Measurements from ENCODE around the gene STARD3.
"Not testable (repeated sequence)": the region's sequence is repeated elsewhere in the genome, so short reads cannot be mapped to it uniquely, and the experiment has no call there.

STARD3 gene

DNA sequence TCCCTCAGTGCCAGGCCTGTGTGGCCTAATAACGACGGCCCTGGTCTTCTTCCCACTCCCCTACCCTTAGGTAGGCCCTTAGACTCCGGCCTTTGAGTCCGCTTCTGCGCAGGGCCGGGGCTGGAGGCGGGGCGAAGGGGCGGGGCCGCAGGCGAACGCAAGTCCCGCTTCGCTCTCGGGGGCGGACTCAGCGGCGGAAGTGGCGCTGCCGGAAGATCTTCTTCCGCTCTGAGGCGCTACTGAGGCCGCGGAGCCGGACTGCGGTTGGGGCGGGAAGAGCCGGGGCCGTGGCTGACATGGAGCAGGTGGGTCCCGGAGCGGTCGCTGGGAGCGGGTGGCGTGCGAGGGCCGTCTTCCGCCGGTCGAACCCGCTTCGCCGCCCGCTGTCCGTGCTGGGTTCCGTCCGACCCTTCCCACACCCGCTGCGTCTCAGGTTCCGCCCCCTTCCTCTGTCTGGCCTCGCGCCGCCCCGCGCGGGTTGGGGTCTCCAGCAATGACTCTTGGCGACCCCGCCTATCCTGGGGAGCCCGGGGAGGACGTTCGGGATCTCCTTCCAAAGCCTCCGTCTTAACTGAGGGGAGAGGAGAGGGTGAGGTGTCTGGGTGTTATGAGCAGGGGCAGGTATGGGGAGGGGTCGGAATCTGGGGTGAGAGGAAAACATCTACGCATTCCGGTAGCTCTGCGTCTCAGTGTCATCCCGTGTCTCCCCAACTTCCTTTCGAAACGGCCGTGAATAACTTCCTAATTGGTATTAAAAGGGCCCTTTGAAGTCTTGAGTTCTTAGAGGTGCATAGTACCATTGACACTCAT lies at the start of gene STARD3:
Gene STARD3, plus strand, starts transcription at position 218 of the 810 bp plus-strand sequence. CDS start 16,388 bp downstream, outside the sequence.
- DNase-seq = no peak

DNA sequence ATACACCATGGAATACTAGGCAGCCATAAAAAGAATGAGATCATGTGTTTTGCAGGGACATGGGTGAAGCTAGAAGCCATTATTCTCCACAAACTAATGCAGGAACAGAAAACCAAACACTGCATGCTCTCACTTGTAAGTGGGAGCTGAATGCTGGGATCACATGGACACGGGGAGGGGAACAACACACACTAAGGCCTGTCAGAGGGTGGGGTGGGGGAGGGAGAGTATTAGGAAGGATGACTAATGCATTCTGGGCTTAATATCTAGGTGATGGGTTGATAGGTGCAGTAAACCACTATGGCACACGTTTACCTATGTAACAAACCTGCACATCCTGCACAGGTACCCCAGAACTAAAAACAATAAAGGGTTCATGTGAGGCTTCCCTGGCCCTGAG lies 46.8 kb upstream of the STARD3 start:
- DNase-seq = not testable (repeated sequence)

DNA sequence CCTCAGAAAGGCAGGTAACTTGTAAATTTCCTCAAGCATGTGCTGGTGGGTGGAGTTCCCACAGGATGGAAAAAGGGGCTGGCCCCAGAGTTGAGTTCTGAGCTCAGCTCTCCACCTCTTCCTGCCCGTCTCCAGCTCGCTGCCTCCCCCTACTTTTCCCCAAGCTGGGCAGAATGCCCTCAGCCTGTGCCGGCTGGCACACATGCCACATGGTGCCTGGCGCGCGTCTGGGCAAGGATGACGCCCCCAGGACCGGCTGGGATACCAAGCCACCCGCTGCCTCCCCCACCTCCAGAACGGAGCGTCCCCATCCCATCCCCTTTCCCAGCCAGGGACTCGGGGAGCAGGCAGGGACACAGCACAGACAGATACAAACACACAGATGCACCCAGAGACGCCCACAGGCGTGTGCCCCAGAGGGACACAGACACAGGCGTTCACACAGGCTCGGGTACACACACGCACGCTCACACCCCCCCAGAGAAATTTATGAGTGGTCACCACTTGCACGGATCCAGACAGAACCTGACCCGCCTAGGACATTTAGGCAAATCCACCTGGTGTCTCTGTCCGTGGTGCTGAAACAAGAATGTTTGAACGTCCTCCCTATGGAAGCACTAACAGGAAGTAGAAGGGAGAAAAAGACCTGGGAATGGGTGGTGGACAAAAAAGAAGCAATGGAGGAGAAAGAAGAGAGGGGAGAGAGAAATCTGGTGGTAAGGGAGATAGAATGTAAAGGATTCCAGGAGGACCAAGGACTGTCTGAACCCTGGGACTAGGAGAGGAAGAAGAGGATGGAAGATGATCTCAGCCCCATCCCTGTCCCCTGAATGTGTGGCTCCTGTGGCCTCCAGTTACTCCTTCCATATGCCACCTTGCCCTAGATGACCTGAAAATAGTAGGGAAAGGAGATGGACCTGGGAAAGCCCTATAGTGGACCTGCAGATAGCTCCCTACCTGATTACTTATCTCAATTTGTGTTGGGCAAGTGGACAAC lies 44.7 kb upstream of the STARD3 start:
- no peak for DNase-seq

- DNase-seq = peak; percentile 45
Observed at GRCh38 chr17:39593371-39593770, 43.6 kb upstream of the STARD3 start.

GRCh38 chr17:39595294-39595693 lies 41.6 kb upstream of the STARD3 start:
- no peak for DNase-seq

- no peak for DNase-seq
Observed at GRCh38 chr17:39595928-39596510, 40.9 kb upstream of the STARD3 start.

- DNase-seq = peak; percentile 49
Observed at GRCh38 chr17:39596543-39597267, 40.2 kb upstream of the STARD3 start.

DNA sequence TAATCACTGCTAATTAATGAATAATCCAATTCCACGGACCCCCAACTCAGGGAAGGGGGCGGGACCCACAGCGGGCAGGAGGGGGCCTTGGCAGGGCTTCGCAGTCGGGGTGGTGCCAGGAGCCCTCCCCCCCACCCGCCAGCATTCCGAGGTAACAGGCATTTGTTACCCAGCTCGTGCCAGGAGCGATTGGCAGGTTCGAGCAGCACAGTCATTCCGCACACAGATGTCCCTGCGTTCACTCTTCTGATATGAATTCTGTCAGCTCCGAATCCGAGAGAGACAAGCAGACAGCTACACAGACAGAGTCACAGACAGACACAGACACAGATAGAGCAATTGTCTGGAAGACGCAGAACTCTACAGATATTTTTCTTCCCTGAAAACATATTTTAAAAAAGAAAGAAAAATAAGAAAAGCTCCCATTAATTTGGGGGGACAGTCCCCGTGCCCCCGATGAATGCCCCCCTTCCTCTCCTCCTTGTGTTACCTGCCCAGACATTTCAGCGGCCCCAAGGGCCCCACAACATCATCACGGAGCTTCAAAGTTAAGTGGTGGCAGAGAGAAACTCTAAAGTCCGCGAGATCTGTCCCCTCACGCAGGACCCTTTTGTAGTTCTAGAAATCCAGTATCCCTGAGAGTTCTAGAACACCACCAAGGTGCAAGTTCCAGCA lies 39.4 kb upstream of the STARD3 start:
- DNase-seq = no peak

DNA sequence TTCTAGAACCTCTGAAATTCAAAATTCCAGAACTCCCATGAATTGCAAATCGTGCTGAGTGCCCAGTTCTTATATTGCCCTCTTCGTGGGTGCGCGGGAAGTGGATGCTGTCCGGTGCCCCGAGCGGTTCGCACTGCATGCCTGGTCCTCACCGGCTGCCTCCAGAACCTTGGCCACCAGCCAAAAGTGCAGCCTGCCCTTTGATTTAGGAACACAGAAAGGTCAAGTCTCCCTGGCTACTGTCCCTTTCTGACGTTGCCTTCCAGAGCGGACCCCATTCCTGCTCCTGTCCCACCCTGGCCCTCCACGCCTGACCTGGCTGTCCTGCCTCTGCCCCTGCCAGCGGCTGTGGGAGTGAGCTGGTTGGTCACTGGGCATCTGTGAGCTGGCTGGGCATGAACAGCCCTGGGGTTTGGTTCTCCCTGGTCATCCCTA lies 38.9 kb upstream of the STARD3 start:
- DNase-seq = no peak

- DNase-seq = no peak
Observed at GRCh38 chr17:39598630-39599003, 38.3 kb upstream of the STARD3 start.

DNA sequence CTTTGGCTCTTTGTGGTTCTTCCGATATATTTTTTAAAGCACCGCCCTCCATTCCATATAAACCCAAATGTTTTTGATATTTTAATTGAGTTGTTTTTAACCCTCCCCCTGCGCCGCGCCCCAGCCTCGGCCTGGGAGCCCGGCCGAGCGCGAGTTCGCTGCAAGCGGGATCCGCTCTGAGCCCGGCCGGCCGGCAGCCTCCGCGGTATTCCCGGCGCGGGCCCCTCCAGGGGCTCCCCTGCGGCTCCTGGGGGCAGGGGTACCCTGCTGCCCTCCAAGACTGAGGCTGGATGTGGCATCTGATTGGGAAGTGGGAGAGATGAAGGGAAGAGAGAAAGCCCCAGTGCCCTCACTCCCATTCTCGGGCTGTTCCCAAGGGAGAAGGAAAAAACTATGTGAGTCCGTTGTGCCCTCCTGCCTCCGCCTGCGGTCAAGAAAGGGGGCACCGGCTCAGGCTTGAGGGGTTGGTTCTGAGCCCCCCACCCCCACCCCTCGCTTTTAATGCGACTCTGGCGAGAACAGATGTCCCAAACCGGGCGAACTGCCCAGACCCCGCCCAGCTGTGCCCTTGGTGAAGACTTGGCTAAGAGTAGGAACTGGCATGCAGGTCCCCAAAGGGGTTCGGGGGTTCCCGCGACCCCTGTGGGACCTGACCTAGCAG lies 37.8 kb upstream of the STARD3 start:
- DNase-seq = no peak

DNA sequence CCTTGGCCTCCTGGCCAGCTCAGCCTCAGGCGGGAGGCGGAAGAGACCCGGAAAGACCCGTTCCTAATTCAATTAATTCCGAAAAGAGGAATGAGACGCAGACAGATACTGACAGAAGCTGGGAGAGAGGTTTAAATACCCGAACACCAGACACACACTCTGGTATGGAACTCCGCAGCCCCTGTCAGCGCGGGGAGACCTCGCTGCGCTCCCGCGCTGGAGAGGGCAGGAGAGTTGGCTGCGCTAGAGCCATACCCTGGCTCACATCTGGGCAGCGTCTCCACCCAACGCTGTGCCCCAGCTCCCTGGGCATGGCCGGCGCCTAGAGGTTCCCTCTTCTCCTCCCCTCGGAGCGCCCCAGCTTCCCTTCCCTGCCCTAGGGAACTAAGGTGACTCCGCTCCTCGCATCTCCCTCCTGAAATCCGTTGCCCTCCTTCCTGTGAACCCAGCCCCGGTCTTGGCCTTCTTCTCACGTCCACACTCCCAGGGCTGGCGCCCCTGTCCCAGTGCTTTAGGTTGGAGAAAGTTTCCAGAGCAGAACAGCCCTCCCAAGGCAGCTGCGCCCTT lies 37.2 kb upstream of the STARD3 start:
- DNase-seq = no peak

GRCh38 chr17:39600288-39600996 lies 36.5 kb upstream of the STARD3 start:
- DNase-seq = no peak

GRCh38 chr17:39600997-39601597 lies 35.8 kb upstream of the STARD3 start:
- no peak for DNase-seq

DNA sequence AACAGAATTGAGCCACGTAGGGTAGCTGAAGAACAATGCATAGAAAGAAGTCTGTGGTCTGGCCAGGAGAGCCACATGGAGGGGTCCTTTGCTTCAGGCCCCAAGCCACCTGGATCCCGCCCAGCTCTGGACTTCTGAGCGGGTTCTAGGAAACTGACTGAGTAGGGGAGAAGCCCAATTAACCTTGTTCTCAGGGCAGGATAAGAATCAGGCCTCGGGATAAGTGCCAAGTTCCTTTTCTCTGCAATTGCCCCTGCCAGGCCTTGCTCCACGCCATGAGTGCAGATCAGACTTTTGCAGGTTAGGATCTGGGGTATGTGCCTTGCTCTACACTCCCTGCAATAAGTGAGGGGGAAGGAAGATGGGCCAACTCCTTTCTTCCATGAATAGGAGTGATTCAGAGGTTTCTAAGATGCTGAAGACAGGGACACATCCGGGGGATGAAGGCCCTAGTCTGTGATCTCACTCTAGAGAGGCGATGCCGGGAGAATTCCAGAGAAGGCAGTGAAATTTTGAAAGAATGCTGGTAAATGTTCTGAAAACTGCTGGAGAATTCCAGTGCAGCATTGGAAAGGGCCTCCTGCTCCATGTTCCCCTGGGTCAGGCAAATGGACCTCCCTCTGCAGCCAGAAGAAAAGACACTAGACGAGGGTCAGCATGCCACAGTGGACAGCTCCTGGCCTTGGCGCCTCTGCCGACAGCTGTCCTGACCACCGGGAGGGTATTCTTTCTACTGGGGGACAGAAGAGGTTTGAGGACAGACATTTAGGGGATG lies 35.0 kb upstream of the STARD3 start:
- no peak for DNase-seq

DNA sequence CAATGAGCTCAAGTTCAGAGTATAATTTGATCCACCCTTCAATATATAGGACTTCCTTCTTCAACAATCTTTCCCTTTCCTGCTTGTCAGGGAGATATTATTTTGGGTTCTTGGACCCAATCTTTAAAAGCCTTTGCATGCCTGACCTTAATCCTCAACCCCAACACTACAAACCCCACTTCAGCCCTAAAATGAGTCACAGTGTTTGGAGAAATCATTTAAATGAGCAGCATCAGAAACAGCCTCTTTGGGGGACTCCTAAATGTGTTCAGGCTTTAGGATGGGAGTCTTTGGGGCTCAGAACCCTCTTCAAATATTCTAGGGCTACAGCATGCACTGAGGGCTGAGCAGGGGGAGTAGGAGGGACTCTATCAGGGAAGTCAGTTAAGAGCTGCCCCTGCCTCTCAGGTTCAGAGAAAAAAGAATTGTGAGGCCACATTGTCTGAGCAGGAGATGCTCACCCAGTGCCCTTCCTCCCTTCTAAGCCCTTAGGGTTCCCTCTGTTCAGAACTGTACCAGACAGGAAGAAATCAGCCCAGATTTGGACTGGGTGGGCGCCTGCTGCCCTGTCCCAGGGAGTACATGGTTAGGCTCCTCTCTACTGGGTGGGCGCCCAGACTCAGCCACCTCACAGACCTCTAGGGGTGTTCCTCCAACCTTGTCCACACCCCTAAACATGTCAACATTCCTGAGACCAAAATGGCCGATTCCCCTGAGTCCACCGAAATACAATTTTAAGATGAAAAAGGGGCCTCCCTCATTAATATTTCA lies 34.2 kb upstream of the STARD3 start:
- no peak for DNase-seq

DNA sequence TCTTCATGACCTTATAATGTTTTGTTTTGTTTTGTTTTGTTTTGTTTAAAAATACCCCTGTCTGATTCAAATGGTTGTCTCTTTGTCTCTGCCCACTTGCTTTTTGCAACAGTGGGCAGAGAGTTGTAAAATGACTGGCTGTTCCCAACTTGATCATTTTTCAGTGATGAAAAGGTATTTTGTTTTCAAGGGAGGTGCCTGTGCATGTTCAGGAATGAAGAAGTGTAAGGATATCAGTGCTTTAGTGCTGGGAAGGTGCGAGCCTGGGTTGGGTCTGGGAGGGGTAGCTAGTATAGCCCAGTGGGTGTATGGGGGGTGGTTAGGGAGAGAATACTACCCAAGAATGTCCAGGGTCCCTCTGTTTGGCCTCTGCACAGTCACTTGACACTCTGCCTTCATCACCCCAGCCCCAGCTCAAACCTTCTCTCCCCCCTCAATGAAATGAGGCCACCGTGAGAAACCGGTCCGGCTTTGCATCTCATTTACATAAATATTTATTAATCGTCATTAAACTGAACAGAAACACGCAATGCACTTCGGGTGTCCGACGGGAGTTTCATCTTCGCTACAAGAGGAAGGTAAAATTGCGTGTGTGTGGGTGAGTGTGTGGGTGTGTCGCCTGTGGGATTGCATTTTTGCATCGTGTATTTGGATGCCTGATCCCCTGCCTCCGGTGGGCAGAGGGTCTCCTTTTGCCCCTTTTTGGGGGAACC lies 33.5 kb upstream of the STARD3 start:
- DNase-seq = no peak
